Thoracic aorta (tissue), 2 donors: ENCODE measurements around the gene MYMX. TPM values are rescaled to one million over a fixed set of nuclear protein-coding genes. Genes with fewer than 3 reads are reported as not detected.

Source experiments
- ATAC-seq: fragments of 150-250 bp; one replicate; pipeline ENCODE4 v1.8.0; 2017; ENCODE audit warnings: low read depth; ENCODE audit not compliant: insufficient number of reproducible peaks, low FRiP score
- DNase-seq: peaks from one replicate; pipeline ENCODE4 v3.0.0-alpha.2; 2020; ENCODE audit warnings: low spot score
- H3K27ac ChIP-seq, 2 donors: fragments of 200-600 bp; sonication (generic); 1 replicate in 1 of 2; 2 replicates in 1 of 2; pipeline ENCODE4 v1.5.1; 2016; ENCODE audit warnings: mild to moderate bottlenecking in 2 of 2, moderate library complexity in 2 of 2
- H3K27me3 ChIP-seq: fragments of 200-600 bp; sonication (generic); replicated peaks from 2 replicates; pipeline ENCODE4 v1.6.0; 2016; ENCODE audit warnings: mild to moderate bottlenecking; ENCODE audit not compliant: insufficient read depth
- H3K36me3 ChIP-seq: fragments of 200-600 bp; sonication (generic); one replicate; pipeline ENCODE4 v1.5.1; 2016
- H3K4me1 ChIP-seq, 2 donors: fragments of 200-600 bp; sonication (generic); 1 replicate in 1 of 2; 2 replicates in 1 of 2; pipeline versions ENCODE4 v1.5.1 to v1.6.0; 2016; ENCODE audit warnings: low read depth in 2 of 2, mild to moderate bottlenecking in 1 of 2; ENCODE audit not compliant: control insufficient read depth in 1 of 2
- H3K4me3 ChIP-seq: fragments of 200-600 bp; sonication (generic); 2 replicates; pipeline ENCODE4 v1.5.1; 2016; ENCODE audit warnings: mild to moderate bottlenecking
- H3K9me3 ChIP-seq: fragments of 200-600 bp; sonication (generic); 2 replicates; pipeline ENCODE4 v1.5.1; 2016
- CTCF ChIP-seq: fragments of 200-600 bp; sonication (generic); IDR thresholded peaks from one replicate; pipeline ENCODE4 v1.5.1; 2019; ENCODE audit warnings: antibody characterized with exemption
- total RNA-seq, 2 donors: library from RNA; depleted of rRNA; stranded (reverse); fragments of >200 nt; gene quantifications; one replicate each; pipeline versions ENCODE4 v1.1.0 to v1.2.3, GENCODE V29; 2016

The MYMX gene
- total RNA-seq, 2 donors from 2014 or later, result not detected

GRCh38 chr6:44265007-44265721 is 48.4 kb downstream of the MYMX start, which contains the start of gene NFKBIE:
NFKBIE (minus strand) TSS chr6:44265551; CDS start chr6:44265346, 205 bp downstream.
- Histone ChIP-seq H3K9me3 (no peaks in the 10 kb centered on the region), H3K36me3 (no peaks in the 10 kb centered on the region), H3K27me3 (peaks cover 4% of the 10 kb centered on the region), H3K4me3 (peak within 1 kb of the TSS; percentile 91), H3K27ac (peak within 1 kb of the TSS; percentile 21 to 80), H3K4me1 (peaks cover 27 to 31% of the 10 kb centered on the region in 2 donors)
- no peak for TF ChIP-seq CTCF
- DNase-seq (peak; percentile 83), ATAC-seq (peak; percentile 85)

- DNase-seq, result no peak
- Histone ChIP-seq H3K4me3 (peak overlapping the region; percentile 91), H3K27ac (no peak overlapping the region), H3K9me3 (no peaks in the 10 kb centered on the region), H3K4me1 (peaks cover 27 to 31% of the 10 kb centered on the region in 2 donors), H3K36me3 (no peaks in the 10 kb centered on the region), H3K27me3 (peaks cover 4% of the 10 kb centered on the region)
- no peak for TF ChIP-seq CTCF
- ATAC-seq, result no peak
Observed at GRCh38 chr6:44265722-44266233, 49.1 kb downstream of the MYMX start.

- peaks cover 4% of the 10 kb centered on the region for H3K27me3 ChIP-seq
- TF ChIP-seq CTCF, result no peak
- no peak for ATAC-seq
- H3K9me3 ChIP-seq, result no peaks in the 10 kb centered on the region
- H3K4me1 ChIP-seq, result peaks cover 27 to 31% of the 10 kb centered on the region in 2 donors
- DNase-seq, result no peak
- H3K27ac ChIP-seq, result no peak overlapping the region
- H3K4me3 ChIP-seq, result no peak overlapping the region
- no peaks in the 10 kb centered on the region for H3K36me3 ChIP-seq
Observed at GRCh38 chr6:44266347-44266746, 49.6 kb downstream of the MYMX start.

- DNase-seq, result no peak
- peaks cover 4% of the 10 kb centered on the region for H3K27me3 ChIP-seq
- no peaks in the 10 kb centered on the region for H3K36me3 ChIP-seq
- no peak overlapping the region for H3K27ac ChIP-seq
- no peaks in the 10 kb centered on the region for H3K9me3 ChIP-seq
- no peak overlapping the region for H3K4me3 ChIP-seq
- no peak for ATAC-seq
- TF ChIP-seq CTCF, result no peak
- peaks cover 25 to 30% of the 10 kb centered on the region in 2 donors for H3K4me1 ChIP-seq
Observed at GRCh38 chr6:44267252-44267651, 50.5 kb downstream of the MYMX start.

Other genes starting within 250 kb of the MYMX start
- gene MRPL14, start 89.5 kb upstream of the MYMX start, total RNA-seq, result 10 to 100 TPM; 31.0 to 32.4 TPM
- gene TMEM63B, start 89.4 kb upstream of the MYMX start, total RNA-seq, result 10 to 100 TPM; 21.9 to 43.4 TPM
- gene CAPN11, start 58.1 kb upstream of the MYMX start, total RNA-seq, result not detected
- gene SLC29A1, start 6.7 kb downstream of the MYMX start, total RNA-seq, result 100 to 1,000 TPM; 132 to 172 TPM
- gene HSP90AB1, start 30.2 kb downstream of the MYMX start, total RNA-seq, result 100 to 1,000 TPM; 405 to 695 TPM
- gene SLC35B2, start 40.6 kb downstream of the MYMX start, total RNA-seq, result 10 to 100 TPM; 19.9 to 33.3 TPM
- 10 to 100 TPM in 1 of 2 donors, 1 to 10 TPM in 1; 5.5 to 10.6 TPM for gene NFKBIE, start 48.6 kb downstream of the MYMX start, total RNA-seq
- not detected for gene TMEM151B, start 53.5 kb downstream of the MYMX start, total RNA-seq
- 1 to 10 TPM; 6.0 to 8.8 TPM for gene AARS2, start 96.4 kb downstream of the MYMX start, total RNA-seq
- gene SPATS1, start 125.7 kb downstream of the MYMX start, total RNA-seq, result not detected
- gene CDC5L, start 170.8 kb downstream of the MYMX start, total RNA-seq, result 10 to 100 TPM; 19.6 to 21.7 TPM